Measurements from ENCODE around the gene PCBP2. TPM values are rescaled to one million over a fixed set of nuclear protein-coding genes. Genes with fewer than 3 reads are reported as not detected.
A peak's percentile ranks its signal among the peaks of the same experiment; 100 is the strongest.

Gene PCBP2
- polyA plus RNA-seq, 3 donors = 79.6 to 588 (median 81.9) TPM

- Mint-ChIP-seq H3K36me3 (peaks cover 36 to 82% of the 10 kb centered on the region in 2 donors), H3K27me3 (ENCODE audit: low read depth in 3 of 3) (peaks cover 0 to 2% (median 1%) of the 10 kb centered on the region in 3 donors), H3K4me1 (no peaks in the 10 kb centered on the region), H3K27ac (peak overlapping the region in 2 of 7 donors; percentile 46 to 68), H3K4me3 (no peak overlapping the region), H3K9me3 (no peaks in the 10 kb centered on the region)
- Histone ChIP-seq H3K9ac (ENCODE audit: insufficient read depth, low read length, poor library complexity, severe bottlenecking) (no peak overlapping the region), H2AFZ (ENCODE audit: insufficient read depth, low read depth, low read length, poor library complexity, severe bottlenecking) (no peak overlapping the region), H3K27ac (ENCODE audit: low read depth in 1 of 2, low read length in 2 of 2) (no peak overlapping the region), H3K79me2 (ENCODE audit: insufficient read depth, low read length) (peaks cover 89% of the 10 kb centered on the region), H3K9me3 (replicated peaks in 1 of 2; ENCODE audit: control insufficient read depth in 1 of 2, insufficient read depth in 1 of 2, low read length in 2 of 2) (no peaks in the 10 kb centered on the region), H3K27me3 (ENCODE audit: control insufficient read depth in 2 of 2, insufficient read depth in 2 of 2, low read length in 2 of 2) (no peaks in the 10 kb centered on the region), H3K4me3 (replicated peaks in 1 of 3; ENCODE audit: low read depth in 2 of 3, low read length in 3 of 3) (no peak overlapping the region), H3K4me1 (ENCODE audit: control insufficient read depth in 1 of 2, insufficient read depth in 2 of 2, low read length in 2 of 2) (no peaks in the 10 kb centered on the region), H3K4me2 (replicated peaks; ENCODE audit: extremely low read depth, low read length, poor library complexity, severe bottlenecking) (no peak overlapping the region), H3K36me3 (replicated peaks in 1 of 2; ENCODE audit: control insufficient read depth in 1 of 2, insufficient read depth in 2 of 2, low read length in 2 of 2) (peaks cover 41 to 94% of the 10 kb centered on the region in 2 donors), H4K20me1 (ENCODE audit: insufficient read depth, low read length) (peaks cover 95% of the 10 kb centered on the region)
- no peak for DNase-seq
- WGBS (ENCODE audit: insufficient coverage) = 93% methylated on average over 2 of the region's 7 CpGs
- intact Hi-C loops (cut with micrococcal nuclease) = no loop called here
- no peak for TF ChIP-seq CTCF (IDR thresholded peaks at IDR 0.05)
Observed at GRCh38 chr12:53402871-53403270, 49.0 kb upstream of the PCBP2 start.

- H3K27me3 Mint-ChIP-seq (ENCODE audit: low read depth in 3 of 3) = no peaks in the 10 kb centered on the region
- Histone ChIP-seq H3K79me2 (ENCODE audit: insufficient read depth, low read length) (peaks cover 11% of the 10 kb centered on the region), H3K36me3 (replicated peaks in 1 of 2; ENCODE audit: control insufficient read depth in 1 of 2, insufficient read depth in 2 of 2, low read length in 2 of 2) (peaks cover 60 to 82% of the 10 kb centered on the region in 2 donors), H3K4me1 (ENCODE audit: control insufficient read depth in 1 of 2, insufficient read depth in 2 of 2, low read length in 2 of 2) (no peaks in the 10 kb centered on the region), H3K9me3 (replicated peaks in 1 of 2; ENCODE audit: control insufficient read depth in 1 of 2, insufficient read depth in 1 of 2, low read length in 2 of 2) (no peaks in the 10 kb centered on the region), H3K27me3 (ENCODE audit: control insufficient read depth in 2 of 2, insufficient read depth in 2 of 2, low read length in 2 of 2) (no peaks in the 10 kb centered on the region), H3K9ac (ENCODE audit: insufficient read depth, low read length, poor library complexity, severe bottlenecking) (no peak overlapping the region), H3K4me2 (replicated peaks; ENCODE audit: extremely low read depth, low read length, poor library complexity, severe bottlenecking) (no peak overlapping the region), H3K4me3 (replicated peaks in 1 of 3; ENCODE audit: low read depth in 2 of 3, low read length in 3 of 3) (no peak overlapping the region), H4K20me1 (ENCODE audit: insufficient read depth, low read length) (peaks cover 70% of the 10 kb centered on the region), H3K27ac (ENCODE audit: low read depth in 1 of 2, low read length in 2 of 2) (no peak overlapping the region), H2AFZ (ENCODE audit: insufficient read depth, low read depth, low read length, poor library complexity, severe bottlenecking) (no peak overlapping the region)
- DNase-seq = no peak
- peaks cover 60 to 85% of the 10 kb centered on the region in 2 donors for H3K36me3 Mint-ChIP-seq
- 100% methylated on average over 1 of the region's 5 CpGs for WGBS (ENCODE audit: insufficient coverage)
- TF ChIP-seq CTCF (IDR thresholded peaks at IDR 0.05) = no peak
- peak overlapping the region in 2 of 7 donors; percentile 34 to 37 for H3K27ac Mint-ChIP-seq
- intact Hi-C loops (cut with micrococcal nuclease) = no loop called here
- no peak overlapping the region for H3K4me3 Mint-ChIP-seq
- H3K4me1 Mint-ChIP-seq = peaks cover 21% of the 10 kb centered on the region
- no peaks in the 10 kb centered on the region for H3K9me3 Mint-ChIP-seq
Observed at GRCh38 chr12:53410951-53411350, 41.0 kb upstream of the PCBP2 start.

All from CD14-positive monocyte (primary cell).